ENCODE data around the gene HCK.

HCK gene

GRCh38 chr20:32056708-32057483, 4.9 kb downstream of the HCK start:
- DNase-seq (ENCODE audit: low read depth in 1 of 2, low spot score in 1 of 2) = no peak
- TF ChIP-seq JUND (IDR thresholded peaks at IDR 0.05; ENCODE audit: low read depth) = no peak
- in situ Hi-C loops (cut with HindIII; ENCODE audit: low pct_unique_long_range_greater_than_20kb, low sequenced_read_pairs) = no loop called here

GRCh38 chr20:32057656-32058184, 5.7 kb downstream of the HCK start:
- in situ Hi-C loops (cut with HindIII; ENCODE audit: low pct_unique_long_range_greater_than_20kb, low sequenced_read_pairs) = no loop called here
- no peak for TF ChIP-seq JUND (IDR thresholded peaks at IDR 0.05; ENCODE audit: low read depth)
- DNase-seq (ENCODE audit: low read depth in 1 of 2, low spot score in 1 of 2) = no peak

GRCh38 chr20:32059189-32059588, 7.1 kb downstream of the HCK start:
- no peak for DNase-seq (ENCODE audit: low read depth in 1 of 2, low spot score in 1 of 2)
- TF ChIP-seq JUND (IDR thresholded peaks at IDR 0.05; ENCODE audit: low read depth) = no peak
- in situ Hi-C loops (cut with HindIII; ENCODE audit: low pct_unique_long_range_greater_than_20kb, low sequenced_read_pairs) = no loop called here

GRCh38 chr20:32062776-32063170, 10.7 kb downstream of the HCK start:
- no peak for DNase-seq (ENCODE audit: low read depth in 1 of 2, low spot score in 1 of 2)
- in situ Hi-C loops (cut with HindIII; ENCODE audit: low pct_unique_long_range_greater_than_20kb, low sequenced_read_pairs) = no loop called here
- no peak for TF ChIP-seq JUND (IDR thresholded peaks at IDR 0.05; ENCODE audit: low read depth)

- DNase-seq (ENCODE audit: low read depth in 1 of 2, low spot score in 1 of 2) = no peak
- in situ Hi-C loops (cut with HindIII; ENCODE audit: low pct_unique_long_range_greater_than_20kb, low sequenced_read_pairs) = no loop called here
- no peak for TF ChIP-seq JUND (IDR thresholded peaks at IDR 0.05; ENCODE audit: low read depth)
These were observed 11.7 kb downstream of the HCK start for GRCh38 chr20:32063695-32064094.

- in situ Hi-C loops (cut with HindIII; ENCODE audit: low pct_unique_long_range_greater_than_20kb, low sequenced_read_pairs) = no loop called here
- TF ChIP-seq JUND (IDR thresholded peaks at IDR 0.05; ENCODE audit: low read depth) = no peak
These were observed 12.6 kb downstream of the HCK start for GRCh38 chr20:32064667-32065066.

GRCh38 chr20:32067234-32067821, 15.3 kb downstream of the HCK start:
- DNase-seq (ENCODE audit: low read depth in 1 of 2, low spot score in 1 of 2) = no peak
- in situ Hi-C loops (cut with HindIII; ENCODE audit: low pct_unique_long_range_greater_than_20kb, low sequenced_read_pairs) = no loop called here
- TF ChIP-seq JUND (IDR thresholded peaks at IDR 0.05; ENCODE audit: low read depth) = no peak

More at GRCh38 chr20:32064667-32065066, 12.6 kb downstream of the HCK start:
- peak in 1 of 2 experiments; percentile 28 for DNase-seq (ENCODE audit: low read depth in 1 of 2, low spot score in 1 of 2)

GRCh38 chr20:32068174-32068573, 16.1 kb downstream of the HCK start:
- no peak for TF ChIP-seq JUND (IDR thresholded peaks at IDR 0.05; ENCODE audit: low read depth)
- in situ Hi-C loops (cut with HindIII; ENCODE audit: low pct_unique_long_range_greater_than_20kb, low sequenced_read_pairs) = no loop called here
- no peak for DNase-seq (ENCODE audit: low read depth in 1 of 2, low spot score in 1 of 2)

GRCh38 chr20:32069711-32070110, 17.7 kb downstream of the HCK start:
- in situ Hi-C loops (cut with HindIII; ENCODE audit: low pct_unique_long_range_greater_than_20kb, low sequenced_read_pairs) = no loop called here
- DNase-seq (ENCODE audit: low read depth in 1 of 2, low spot score in 1 of 2) = no peak
- TF ChIP-seq JUND (IDR thresholded peaks at IDR 0.05; ENCODE audit: low read depth) = no peak

- no peak for TF ChIP-seq JUND (IDR thresholded peaks at IDR 0.05; ENCODE audit: low read depth)
- no peak for DNase-seq (ENCODE audit: low read depth in 1 of 2, low spot score in 1 of 2)
- in situ Hi-C loops (cut with HindIII; ENCODE audit: low pct_unique_long_range_greater_than_20kb, low sequenced_read_pairs) = no loop called here
These were observed 18.2 kb downstream of the HCK start for GRCh38 chr20:32070282-32070681.

- no peak for TF ChIP-seq JUND (IDR thresholded peaks at IDR 0.05; ENCODE audit: low read depth)
- in situ Hi-C loops (cut with HindIII; ENCODE audit: low pct_unique_long_range_greater_than_20kb, low sequenced_read_pairs) = no loop called here
- no peak for DNase-seq (ENCODE audit: low read depth in 1 of 2, low spot score in 1 of 2)
These were observed 18.7 kb downstream of the HCK start for GRCh38 chr20:32070690-32071213.

GRCh38 chr20:32071395-32072167, 19.5 kb downstream of the HCK start:
- DNase-seq (ENCODE audit: low read depth in 1 of 2, low spot score in 1 of 2) = no peak
- in situ Hi-C loops (cut with HindIII; ENCODE audit: low pct_unique_long_range_greater_than_20kb, low sequenced_read_pairs) = no loop called here
- no peak for TF ChIP-seq JUND (IDR thresholded peaks at IDR 0.05; ENCODE audit: low read depth)
